ENCODE measurements around the gene ZDHHC18.

ZDHHC18 gene

DNA sequence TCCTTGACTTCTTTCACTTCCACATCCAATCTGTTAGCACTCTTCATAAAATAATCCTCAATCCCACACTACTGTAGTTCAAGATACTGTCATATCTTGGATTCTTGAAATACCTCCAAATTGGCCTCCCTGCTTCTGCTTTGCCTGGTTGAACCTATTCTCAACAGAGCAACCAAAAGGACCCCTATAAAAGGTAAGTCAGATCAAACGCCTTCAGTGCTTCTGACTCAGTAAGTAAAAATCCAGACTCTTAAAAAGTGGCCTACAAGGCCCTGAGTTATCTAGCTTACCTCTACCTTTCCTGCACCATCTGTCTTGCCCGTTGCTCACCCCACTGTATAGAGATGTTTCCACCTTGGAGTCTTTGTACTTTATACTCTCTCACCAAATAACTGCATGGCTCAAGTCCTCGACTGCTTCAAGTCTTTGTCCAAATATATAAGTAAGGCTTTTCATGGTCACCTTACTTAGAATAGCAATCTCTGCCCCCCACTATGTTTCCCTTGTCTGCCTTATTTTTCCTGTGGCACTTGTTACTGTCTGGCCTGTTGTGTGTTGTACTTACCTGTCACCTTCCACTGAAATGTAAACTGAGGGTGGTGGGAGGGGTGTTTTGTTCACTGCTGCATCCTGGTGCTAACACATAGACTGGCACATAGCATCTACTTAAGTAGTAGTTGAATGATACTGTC is 43.8 kb upstream of the ZDHHC18 start (continued):
- TF ChIP-seq, protein P1, sequence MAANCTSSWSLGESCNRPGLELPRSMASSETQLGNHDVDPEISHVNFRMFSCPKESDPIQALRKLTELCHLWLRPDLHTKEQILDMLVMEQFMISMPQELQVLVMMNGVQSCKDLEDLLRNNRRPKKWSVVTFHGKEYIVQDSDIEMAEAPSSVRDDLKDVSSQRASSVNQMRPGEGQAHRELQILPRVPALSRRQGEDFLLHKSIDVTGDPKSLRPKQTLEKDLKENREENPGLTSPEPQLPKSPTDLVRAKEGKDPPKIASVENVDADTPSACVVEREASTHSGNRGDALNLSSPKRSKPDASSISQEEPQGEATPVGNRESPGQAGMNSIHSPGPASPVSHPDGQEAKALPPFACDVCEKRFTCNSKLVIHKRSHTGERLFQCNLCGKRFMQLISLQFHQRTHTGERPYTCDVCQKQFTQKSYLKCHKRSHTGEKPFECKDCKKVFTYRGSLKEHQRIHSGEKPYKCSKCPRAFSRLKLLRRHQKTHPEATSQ (tag by site-specific recombination; IDR thresholded peaks at IDR 0.05), result no peak
- TF ChIP-seq, protein P2, sequence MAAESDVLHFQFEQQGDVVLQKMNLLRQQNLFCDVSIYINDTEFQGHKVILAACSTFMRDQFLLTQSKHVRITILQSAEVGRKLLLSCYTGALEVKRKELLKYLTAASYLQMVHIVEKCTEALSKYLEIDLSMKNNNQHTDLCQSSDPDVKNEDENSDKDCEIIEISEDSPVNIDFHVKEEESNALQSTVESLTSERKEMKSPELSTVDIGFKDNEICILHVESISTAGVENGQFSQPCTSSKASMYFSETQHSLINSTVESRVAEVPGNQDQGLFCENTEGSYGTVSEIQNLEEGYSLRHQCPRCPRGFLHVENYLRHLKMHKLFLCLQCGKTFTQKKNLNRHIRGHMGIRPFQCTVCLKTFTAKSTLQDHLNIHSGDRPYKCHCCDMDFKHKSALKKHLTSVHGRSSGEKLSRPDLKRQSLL (tag by site-specific recombination; IDR thresholded peaks at IDR 0.05), result no peak
- TF ChIP-seq ZNF555 (tag by site-specific recombination; conservative IDR thresholded peaks at IDR 0.05) (no peak), ZNF302 (tag by site-specific recombination; IDR thresholded peaks at IDR 0.05; ENCODE audit: low read depth) (no peak), ZNF585B (tag by site-specific recombination; IDR thresholded peaks at IDR 0.05) (no peak), ZNF274 (IDR thresholded peaks at IDR 0.05; ENCODE audit: low read length) (no peak), ZNF274 (tag by site-specific recombination; IDR thresholded peaks at IDR 0.05; ENCODE audit: borderline replicate concordance) (no peak), KLF8 (tag by site-specific recombination; IDR thresholded peaks at IDR 0.05) (no peak)
- TF ChIP-seq, protein P3, sequence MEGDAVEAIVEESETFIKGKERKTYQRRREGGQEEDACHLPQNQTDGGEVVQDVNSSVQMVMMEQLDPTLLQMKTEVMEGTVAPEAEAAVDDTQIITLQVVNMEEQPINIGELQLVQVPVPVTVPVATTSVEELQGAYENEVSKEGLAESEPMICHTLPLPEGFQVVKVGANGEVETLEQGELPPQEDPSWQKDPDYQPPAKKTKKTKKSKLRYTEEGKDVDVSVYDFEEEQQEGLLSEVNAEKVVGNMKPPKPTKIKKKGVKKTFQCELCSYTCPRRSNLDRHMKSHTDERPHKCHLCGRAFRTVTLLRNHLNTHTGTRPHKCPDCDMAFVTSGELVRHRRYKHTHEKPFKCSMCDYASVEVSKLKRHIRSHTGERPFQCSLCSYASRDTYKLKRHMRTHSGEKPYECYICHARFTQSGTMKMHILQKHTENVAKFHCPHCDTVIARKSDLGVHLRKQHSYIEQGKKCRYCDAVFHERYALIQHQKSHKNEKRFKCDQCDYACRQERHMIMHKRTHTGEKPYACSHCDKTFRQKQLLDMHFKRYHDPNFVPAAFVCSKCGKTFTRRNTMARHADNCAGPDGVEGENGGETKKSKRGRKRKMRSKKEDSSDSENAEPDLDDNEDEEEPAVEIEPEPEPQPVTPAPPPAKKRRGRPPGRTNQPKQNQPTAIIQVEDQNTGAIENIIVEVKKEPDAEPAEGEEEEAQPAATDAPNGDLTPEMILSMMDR (tag by site-specific recombination; IDR thresholded peaks at IDR 0.05), result no peak

DNA sequence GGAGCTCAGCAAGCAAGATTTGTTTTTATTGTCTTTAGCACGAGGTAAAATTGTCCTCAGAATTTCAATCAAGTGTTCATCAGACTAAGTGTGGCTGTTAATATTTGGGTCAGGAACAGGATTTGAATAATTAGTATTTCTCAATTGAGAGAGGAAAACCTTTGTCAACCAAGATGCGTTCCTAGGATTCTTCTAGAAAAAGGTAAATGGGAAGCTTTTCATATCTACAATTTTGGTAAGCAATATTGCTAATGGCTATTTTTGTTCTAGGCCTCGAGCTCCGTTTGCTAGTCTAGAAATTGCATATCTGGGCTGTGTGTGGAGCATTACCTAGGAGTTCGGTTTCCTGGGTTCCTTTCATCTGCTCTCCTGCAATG is 42.9 kb upstream of the ZDHHC18 start:
- TF ChIP-seq ZFP3 (tag by site-specific recombination; IDR thresholded peaks at IDR 0.05; ENCODE audit: low read depth) (0 out of 2 replicates have a peak, but pooled peaks have one; percentile 28), ZNF843 (tag by site-specific recombination; IDR thresholded peaks at IDR 0.05) (no peak)
- H3K9me3 ChIP-seq (ENCODE audit: control insufficient read depth, insufficient read depth, low read depth, low read length), result no peaks in the 10 kb centered on the region
- CTCF ChIA-PET, result interaction anchor here (0.6 to 0.8 kb wide), 3 partner anchors 27 to 338 kb away, joined by 3 to 5 read pairs (median 4); no protein-coding TSS in a partner anchor
- H3K27ac ChIP-seq (ENCODE audit: extremely low read depth, low read depth, low read length), result no peak overlapping the region
- peaks cover 16% of the 10 kb centered on the region for H3K4me1 ChIP-seq (ENCODE audit: control insufficient read depth, insufficient read depth, low read length)
- peaks cover 2 to 45% of the 10 kb centered on the region in 2 experiments; a peak in 2 of 3 replicates for H3K36me3 ChIP-seq (ENCODE audit: control insufficient read depth in 2 of 2, insufficient read depth in 1 of 2, low read length in 2 of 2)
- H3K4me3 ChIP-seq (ENCODE audit: low read depth, low read length), result no peak overlapping the region
- POLR2A ChIA-PET, result interaction anchor here (0.8 to 1.7 kb wide), 6 partner anchors 12 to 92 kb away, joined by 3 to 28 read pairs (median 4); no protein-coding TSS in a partner anchor

DNA sequence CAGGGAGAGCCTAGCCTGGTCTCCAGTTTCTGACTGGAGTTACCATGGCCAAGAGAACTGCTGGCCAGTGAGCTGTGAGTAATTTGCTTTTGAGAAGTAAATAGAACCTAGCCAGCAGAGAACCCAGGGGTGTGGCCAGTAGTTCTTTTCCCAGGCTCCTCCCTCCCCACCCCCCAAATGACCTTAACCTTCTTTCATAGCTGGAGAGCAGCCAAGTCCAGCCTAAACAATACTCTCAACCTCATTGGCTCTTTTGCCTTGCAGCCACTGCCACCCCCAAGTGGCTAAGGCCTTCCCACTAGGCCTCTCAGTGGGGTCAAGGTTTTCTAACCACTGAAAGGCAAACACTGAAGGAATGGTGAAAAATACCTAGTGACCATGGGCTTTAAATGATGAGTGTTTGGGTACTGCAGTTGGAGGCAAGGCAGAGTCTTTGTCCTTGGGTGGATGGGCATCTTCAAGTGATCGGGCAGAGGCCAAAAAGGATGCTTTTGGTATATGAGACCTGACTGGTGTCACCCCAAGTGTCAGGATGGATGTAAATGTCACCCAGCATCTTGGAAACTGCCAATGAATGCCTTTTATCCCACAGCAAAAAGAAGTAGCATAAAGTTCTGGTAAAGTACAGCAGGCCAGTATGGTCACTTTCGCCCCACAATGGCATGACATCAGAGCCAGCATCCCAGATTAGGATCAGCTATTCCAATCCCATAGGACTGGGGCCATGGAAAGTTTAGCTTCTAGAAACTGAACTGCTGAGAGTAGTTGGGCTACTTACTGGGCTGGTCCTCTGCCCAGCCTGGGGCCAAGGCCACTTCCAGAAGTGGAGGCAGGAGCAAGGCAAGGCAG is 42.2 kb upstream of the ZDHHC18 start:
- H3K9me3 ChIP-seq (ENCODE audit: control insufficient read depth, insufficient read depth, low read depth, low read length), result no peaks in the 10 kb centered on the region
- H3K27ac ChIP-seq (ENCODE audit: extremely low read depth, low read depth, low read length), result no peak overlapping the region
- POLR2A ChIA-PET, result interaction anchor here (0.5 to 1.7 kb wide), 10 partner anchors 9 to 146 kb away, joined by 3 to 28 read pairs (median 4); no protein-coding TSS in a partner anchor
- CTCF ChIA-PET, result interaction anchor here (0.6 to 2.1 kb wide), 5 partner anchors 26 to 339 kb away, joined by 3 to 13 read pairs (median 4); no protein-coding TSS in a partner anchor
- H3K4me1 ChIP-seq (ENCODE audit: control insufficient read depth, insufficient read depth, low read length), result peaks cover 16% of the 10 kb centered on the region
- peaks cover 0 to 39% of the 10 kb centered on the region in 2 experiments; a peak in 1 of 3 replicates for H3K36me3 ChIP-seq (ENCODE audit: control insufficient read depth in 2 of 2, insufficient read depth in 1 of 2, low read length in 2 of 2)
- no peak overlapping the region for H3K4me3 ChIP-seq (ENCODE audit: low read depth, low read length)
- TF ChIP-seq GLIS1 (tag by site-specific recombination; IDR thresholded peaks at IDR 0.05), result peak; percentile 69
- TF ChIP-seq, protein P4, sequence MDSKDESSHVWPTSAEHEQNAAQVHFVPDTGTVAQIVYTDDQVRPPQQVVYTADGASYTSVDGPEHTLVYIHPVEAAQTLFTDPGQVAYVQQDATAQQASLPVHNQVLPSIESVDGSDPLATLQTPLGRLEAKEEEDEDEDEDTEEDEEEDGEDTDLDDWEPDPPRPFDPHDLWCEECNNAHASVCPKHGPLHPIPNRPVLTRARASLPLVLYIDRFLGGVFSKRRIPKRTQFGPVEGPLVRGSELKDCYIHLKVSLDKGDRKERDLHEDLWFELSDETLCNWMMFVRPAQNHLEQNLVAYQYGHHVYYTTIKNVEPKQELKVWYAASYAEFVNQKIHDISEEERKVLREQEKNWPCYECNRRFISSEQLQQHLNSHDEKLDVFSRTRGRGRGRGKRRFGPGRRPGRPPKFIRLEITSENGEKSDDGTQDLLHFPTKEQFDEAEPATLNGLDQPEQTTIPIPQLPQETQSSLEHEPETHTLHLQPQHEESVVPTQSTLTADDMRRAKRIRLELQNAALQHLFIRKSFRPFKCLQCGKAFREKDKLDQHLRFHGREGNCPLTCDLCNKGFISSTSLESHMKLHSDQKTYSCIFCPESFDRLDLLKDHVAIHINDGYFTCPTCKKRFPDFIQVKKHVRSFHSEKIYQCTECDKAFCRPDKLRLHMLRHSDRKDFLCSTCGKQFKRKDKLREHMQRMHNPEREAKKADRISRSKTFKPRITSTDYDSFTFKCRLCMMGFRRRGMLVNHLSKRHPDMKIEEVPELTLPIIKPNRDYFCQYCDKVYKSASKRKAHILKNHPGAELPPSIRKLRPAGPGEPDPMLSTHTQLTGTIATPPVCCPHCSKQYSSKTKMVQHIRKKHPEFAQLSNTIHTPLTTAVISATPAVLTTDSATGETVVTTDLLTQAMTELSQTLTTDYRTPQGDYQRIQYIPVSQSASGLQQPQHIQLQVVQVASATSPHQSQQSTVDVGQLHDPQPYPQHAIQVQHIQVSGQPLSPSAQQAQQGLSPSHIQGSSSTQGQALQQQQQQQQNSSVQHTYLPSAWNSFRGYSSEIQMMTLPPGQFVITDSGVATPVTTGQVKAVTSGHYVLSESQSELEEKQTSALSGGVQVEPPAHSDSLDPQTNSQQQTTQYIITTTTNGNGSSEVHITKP (tag by site-specific recombination; IDR thresholded peaks at IDR 0.05), result peak; percentile 71
- TF ChIP-seq KLF10 (tag by site-specific recombination; IDR thresholded peaks at IDR 0.05), result 0 out of 2 replicates have a peak, but pooled peaks have one; percentile 27
- no peak for TF ChIP-seq ZNF223 (tag by site-specific recombination; IDR thresholded peaks at IDR 0.05)
- no peak for TF ChIP-seq ZNF776 (tag by site-specific recombination; IDR thresholded peaks at IDR 0.05; ENCODE audit: borderline replicate concordance)
- TF ChIP-seq, protein P5, sequence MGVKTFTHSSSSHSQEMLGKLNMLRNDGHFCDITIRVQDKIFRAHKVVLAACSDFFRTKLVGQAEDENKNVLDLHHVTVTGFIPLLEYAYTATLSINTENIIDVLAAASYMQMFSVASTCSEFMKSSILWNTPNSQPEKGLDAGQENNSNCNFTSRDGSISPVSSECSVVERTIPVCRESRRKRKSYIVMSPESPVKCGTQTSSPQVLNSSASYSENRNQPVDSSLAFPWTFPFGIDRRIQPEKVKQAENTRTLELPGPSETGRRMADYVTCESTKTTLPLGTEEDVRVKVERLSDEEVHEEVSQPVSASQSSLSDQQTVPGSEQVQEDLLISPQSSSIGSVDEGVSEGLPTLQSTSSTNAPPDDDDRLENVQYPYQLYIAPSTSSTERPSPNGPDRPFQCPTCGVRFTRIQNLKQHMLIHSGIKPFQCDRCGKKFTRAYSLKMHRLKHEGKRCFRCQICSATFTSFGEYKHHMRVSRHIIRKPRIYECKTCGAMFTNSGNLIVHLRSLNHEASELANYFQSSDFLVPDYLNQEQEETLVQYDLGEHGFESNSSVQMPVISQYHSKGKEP (tag by site-specific recombination; IDR thresholded peaks at IDR 0.05), result 0 out of 2 replicates have a peak, but pooled peaks have one; percentile 11
- no peak for TF ChIP-seq ZNF335 (tag by site-specific recombination; conservative IDR thresholded peaks at IDR 0.05)
- TF ChIP-seq ZBTB17 (tag by site-specific recombination; IDR thresholded peaks at IDR 0.05), result peak; percentile 22; the same call in 1 of the 2 replicates
- no peak for TF ChIP-seq ZNF571 (tag by site-specific recombination; IDR thresholded peaks at IDR 0.05)
- no peak for TF ChIP-seq ZNF2 (tag by site-specific recombination; IDR thresholded peaks at IDR 0.05)

Data from HEK293 (cell line).